ENCODE results near the gene CHAF1A.

GRCh38 chr19:4443188-4443587 is 40.7 kb downstream of the CHAF1A start:
- TF ChIP-seq CTCF (IDR thresholded peaks at IDR 0.05): no peak
- TF ChIP-seq POLR2A (IDR thresholded peaks at IDR 0.05): no peak
